ENCODE data around the gene DHDH.

DHDH gene

GRCh38 chr19:48961051-48961649, 27.7 kb downstream of the DHDH start:
- Histone ChIP-seq H3K27ac (ENCODE audit: insufficient read depth, low read depth, low read length, poor library complexity, severe bottlenecking) (no peak overlapping the region), H3K36me3 (ENCODE audit: control insufficient read depth, insufficient read depth, low read length) (peaks cover 13% of the 10 kb centered on the region)
- 92 to 94% methylated on average over 19 of the region's 19 CpGs for WGBS, 2 experiments

GRCh38 chr19:48961673-48962028, 28.2 kb downstream of the DHDH start:
- H3K27ac ChIP-seq (ENCODE audit: insufficient read depth, low read depth, low read length, poor library complexity, severe bottlenecking): no peak overlapping the region
- WGBS, 2 experiments: 82 to 84% methylated on average over 12 of the region's 12 CpGs
- H3K27me3 ChIP-seq (ENCODE audit: control insufficient read depth, insufficient read depth, low read length, poor library complexity, severe bottlenecking): no peaks in the 10 kb centered on the region
- peaks cover 14% of the 10 kb centered on the region for H3K36me3 ChIP-seq (ENCODE audit: control insufficient read depth, insufficient read depth, low read length)
- H3K4me1 ChIP-seq (ENCODE audit: control insufficient read depth, insufficient read depth, low read length): peaks cover 23% of the 10 kb centered on the region
- no peak overlapping the region for H3K4me3 ChIP-seq (ENCODE audit: insufficient read depth, low read depth, low read length)
- no peaks in the 10 kb centered on the region for H3K9me3 ChIP-seq (ENCODE audit: control insufficient read depth, low read length)

More at GRCh38 chr19:48961051-48961649, 27.7 kb downstream of the DHDH start:
- no peaks in the 10 kb centered on the region for H3K27me3 ChIP-seq (ENCODE audit: control insufficient read depth, insufficient read depth, low read length, poor library complexity, severe bottlenecking)
- H3K9me3 ChIP-seq (ENCODE audit: control insufficient read depth, low read length): no peaks in the 10 kb centered on the region
- H3K4me1 ChIP-seq (ENCODE audit: control insufficient read depth, insufficient read depth, low read length): peaks cover 20% of the 10 kb centered on the region
- no peak overlapping the region for H3K4me3 ChIP-seq (ENCODE audit: insufficient read depth, low read depth, low read length)

DNA sequence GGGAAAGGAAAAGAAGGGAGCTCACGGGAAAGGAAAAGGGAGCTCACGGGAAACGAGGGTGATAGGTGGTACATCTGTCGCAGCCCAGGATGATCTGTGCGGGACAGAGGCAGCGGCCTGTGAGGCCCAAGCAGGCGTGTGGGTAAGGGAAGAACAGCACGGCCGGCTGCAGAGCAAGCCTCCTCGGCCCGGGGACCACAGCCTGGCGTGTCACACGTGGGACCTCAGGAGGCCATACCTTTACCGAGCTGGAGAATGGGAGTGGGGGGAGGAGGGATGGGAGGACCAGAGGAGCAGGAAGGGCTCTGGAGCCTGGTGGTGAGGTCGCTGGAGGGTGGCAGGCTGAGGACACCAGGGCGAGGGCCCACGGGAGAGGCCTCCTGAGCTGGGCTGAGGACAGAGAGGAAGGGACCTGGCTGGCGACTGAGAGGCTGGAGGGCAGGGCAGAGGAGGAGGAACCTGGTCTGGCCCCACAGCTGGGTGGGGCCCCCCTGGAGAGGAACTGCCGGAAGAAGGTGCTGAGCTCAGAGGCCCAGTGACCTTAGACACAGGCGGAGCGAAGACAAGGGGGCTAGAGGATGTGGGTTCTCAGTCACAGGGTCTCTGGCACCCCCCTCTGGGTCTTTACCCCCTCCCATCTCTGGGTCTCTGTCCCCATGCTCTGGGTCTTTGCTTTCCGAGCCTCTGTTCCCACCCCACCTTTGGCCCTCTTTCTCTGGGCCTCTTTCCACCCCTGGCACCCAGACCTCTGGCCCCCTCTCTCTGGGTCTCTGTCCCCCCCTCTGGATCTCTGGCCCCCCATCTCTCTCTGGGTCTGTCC, 28.7 kb downstream of the DHDH start:
- H3K4me3 ChIP-seq (ENCODE audit: insufficient read depth, low read depth, low read length): no peak overlapping the region
- WGBS, 2 experiments: 69 to 72% methylated on average over 22 of the region's 22 CpGs
- peaks cover 23% of the 10 kb centered on the region for H3K4me1 ChIP-seq (ENCODE audit: control insufficient read depth, insufficient read depth, low read length)
- no peaks in the 10 kb centered on the region for H3K9me3 ChIP-seq (ENCODE audit: control insufficient read depth, low read length)
- peaks cover 14% of the 10 kb centered on the region for H3K36me3 ChIP-seq (ENCODE audit: control insufficient read depth, insufficient read depth, low read length)
- peak overlapping the region; percentile 26 for H3K27ac ChIP-seq (ENCODE audit: insufficient read depth, low read depth, low read length, poor library complexity, severe bottlenecking)
- no peaks in the 10 kb centered on the region for H3K27me3 ChIP-seq (ENCODE audit: control insufficient read depth, insufficient read depth, low read length, poor library complexity, severe bottlenecking)

DNA sequence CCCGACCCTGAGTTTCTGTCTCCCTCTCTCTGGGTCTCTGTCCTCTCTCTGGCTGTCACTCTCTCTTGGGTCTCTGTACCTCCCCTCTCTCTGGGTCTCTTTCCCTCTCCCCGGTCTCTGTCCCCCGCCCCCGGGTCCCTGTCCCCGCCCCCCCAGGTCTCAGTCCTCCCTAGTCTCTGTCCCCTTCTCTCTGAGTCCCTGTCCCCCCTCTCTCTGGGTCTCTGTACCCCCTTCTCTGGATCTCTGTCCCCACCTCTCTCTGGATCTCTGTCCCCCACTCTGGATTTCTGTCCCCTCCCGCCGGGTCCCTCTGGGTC, 29.3 kb downstream of the DHDH start:
- Histone ChIP-seq H3K36me3 (ENCODE audit: control insufficient read depth, insufficient read depth, low read length) (peaks cover 14% of the 10 kb centered on the region), H3K9me3 (ENCODE audit: control insufficient read depth, low read length) (no peaks in the 10 kb centered on the region), H3K27ac (ENCODE audit: insufficient read depth, low read depth, low read length, poor library complexity, severe bottlenecking) (no peak overlapping the region), H3K27me3 (ENCODE audit: control insufficient read depth, insufficient read depth, low read length, poor library complexity, severe bottlenecking) (no peaks in the 10 kb centered on the region), H3K4me1 (ENCODE audit: control insufficient read depth, insufficient read depth, low read length) (peaks cover 23% of the 10 kb centered on the region), H3K4me3 (ENCODE audit: insufficient read depth, low read depth, low read length) (no peak overlapping the region)
- 58 to 65% methylated on average over 4 to 5 of the region's 7 CpGs for WGBS, 2 experiments

GRCh38 chr19:48963371-48964204, 30.1 kb downstream of the DHDH start:
- peaks cover 23% of the 10 kb centered on the region for H3K4me1 ChIP-seq (ENCODE audit: control insufficient read depth, insufficient read depth, low read length)
- WGBS, 2 experiments: 11% methylated on average over 27 to 28 of the region's 28 CpGs
- peak overlapping the region; percentile 53 for H3K27ac ChIP-seq (ENCODE audit: insufficient read depth, low read depth, low read length, poor library complexity, severe bottlenecking)
- no peaks in the 10 kb centered on the region for H3K27me3 ChIP-seq (ENCODE audit: control insufficient read depth, insufficient read depth, low read length, poor library complexity, severe bottlenecking)
- no peaks in the 10 kb centered on the region for H3K9me3 ChIP-seq (ENCODE audit: control insufficient read depth, low read length)
- H3K36me3 ChIP-seq (ENCODE audit: control insufficient read depth, insufficient read depth, low read length): peaks cover 14% of the 10 kb centered on the region
- peak overlapping the region; percentile 13 for H3K4me3 ChIP-seq (ENCODE audit: insufficient read depth, low read depth, low read length)

- Histone ChIP-seq H3K4me1 (ENCODE audit: control insufficient read depth, insufficient read depth, low read length) (peaks cover 23% of the 10 kb centered on the region), H3K36me3 (ENCODE audit: control insufficient read depth, insufficient read depth, low read length) (peaks cover 14% of the 10 kb centered on the region), H3K4me3 (ENCODE audit: insufficient read depth, low read depth, low read length) (peak overlapping the region; percentile 13), H3K27ac (ENCODE audit: insufficient read depth, low read depth, low read length, poor library complexity, severe bottlenecking) (peak overlapping the region; percentile 53), H3K9me3 (ENCODE audit: control insufficient read depth, low read length) (no peaks in the 10 kb centered on the region), H3K27me3 (ENCODE audit: control insufficient read depth, insufficient read depth, low read length, poor library complexity, severe bottlenecking) (no peaks in the 10 kb centered on the region)
- 30% methylated on average over 19 of the region's 19 CpGs for WGBS, 2 experiments
Observed at GRCh38 chr19:48964205-48965039, 30.9 kb downstream of the DHDH start.

- Histone ChIP-seq H3K27me3 (ENCODE audit: control insufficient read depth, insufficient read depth, low read length, poor library complexity, severe bottlenecking) (no peaks in the 10 kb centered on the region), H3K4me3 (ENCODE audit: insufficient read depth, low read depth, low read length) (peak within 1 kb of the TSS; percentile 66), H3K9me3 (ENCODE audit: control insufficient read depth, low read length) (no peaks in the 10 kb centered on the region), H3K4me1 (ENCODE audit: control insufficient read depth, insufficient read depth, low read length) (peaks cover 23% of the 10 kb centered on the region), H3K27ac (ENCODE audit: insufficient read depth, low read depth, low read length, poor library complexity, severe bottlenecking) (peak within 1 kb of the TSS; percentile 64), H3K36me3 (ENCODE audit: control insufficient read depth, insufficient read depth, low read length) (peaks cover 22% of the 10 kb centered on the region)
- WGBS, 2 experiments: 0% methylated on average over 50 of the region's 52 CpGs
Observed at GRCh38 chr19:48965040-48965805, 31.7 kb downstream of the DHDH start, which contains the start of gene FTL. Gene FTL (plus strand): TSS chr19:48965309. CDS start chr19:48965508, 199 bp downstream.

- no peaks in the 10 kb centered on the region for H3K27me3 ChIP-seq (ENCODE audit: control insufficient read depth, insufficient read depth, low read length, poor library complexity, severe bottlenecking)
- no peaks in the 10 kb centered on the region for H3K9me3 ChIP-seq (ENCODE audit: control insufficient read depth, low read length)
- peak overlapping the region; percentile 66 for H3K4me3 ChIP-seq (ENCODE audit: insufficient read depth, low read depth, low read length)
- no peak overlapping the region for H3K27ac ChIP-seq (ENCODE audit: insufficient read depth, low read depth, low read length, poor library complexity, severe bottlenecking)
- H3K36me3 ChIP-seq (ENCODE audit: control insufficient read depth, insufficient read depth, low read length): peaks cover 20% of the 10 kb centered on the region
- WGBS, 2 experiments: 15 to 16% methylated on average over 36 of the region's 36 CpGs
- H3K4me1 ChIP-seq (ENCODE audit: control insufficient read depth, insufficient read depth, low read length): peaks cover 26% of the 10 kb centered on the region
Observed at GRCh38 chr19:48965806-48966540, 32.5 kb downstream of the DHDH start.

All from ectodermal cell (in vitro differentiated cells).